ENCODE results near the gene CDKAL1.

The CDKAL1 gene

GRCh38 chr6:21138336-21139069 is 604.2 kb downstream of the CDKAL1 start:
- no peak for DNase-seq (ENCODE audit: low read depth in 2 of 2)

- DNase-seq (ENCODE audit: low read depth in 2 of 2), result no peak
Observed at GRCh38 chr6:21140966-21141365, 606.7 kb downstream of the CDKAL1 start.

- DNase-seq (ENCODE audit: low read depth in 2 of 2), result no peak
Observed at GRCh38 chr6:21141616-21142303, 607.5 kb downstream of the CDKAL1 start.

GRCh38 chr6:21142741-21143140 is 608.5 kb downstream of the CDKAL1 start:
- no peak for DNase-seq (ENCODE audit: low read depth in 2 of 2)

- DNase-seq (ENCODE audit: low read depth in 2 of 2), result no peak
Observed at GRCh38 chr6:21143645-21144044, 609.4 kb downstream of the CDKAL1 start.

- no peak for DNase-seq (ENCODE audit: low read depth in 2 of 2)
Observed at GRCh38 chr6:21144928-21145327, 610.7 kb downstream of the CDKAL1 start.

GRCh38 chr6:21147995-21148394 is 613.7 kb downstream of the CDKAL1 start:
- DNase-seq (ENCODE audit: low read depth in 2 of 2), result no peak

GRCh38 chr6:21149470-21149869 is 615.2 kb downstream of the CDKAL1 start:
- DNase-seq (ENCODE audit: low read depth in 2 of 2), result no peak

GRCh38 chr6:21150667-21151066 is 616.4 kb downstream of the CDKAL1 start:
- DNase-seq (ENCODE audit: low read depth in 2 of 2), result no peak

GRCh38 chr6:21151119-21151518 is 616.9 kb downstream of the CDKAL1 start:
- DNase-seq (ENCODE audit: low read depth in 2 of 2), result no peak

GRCh38 chr6:21151530-21151929 is 617.3 kb downstream of the CDKAL1 start:
- DNase-seq (ENCODE audit: low read depth in 2 of 2), result no peak

- DNase-seq (ENCODE audit: low read depth in 2 of 2), result no peak
Observed at GRCh38 chr6:21157186-21157929, 623.1 kb downstream of the CDKAL1 start.

GRCh38 chr6:21158149-21158548 is 623.9 kb downstream of the CDKAL1 start:
- DNase-seq (ENCODE audit: low read depth in 2 of 2), result no peak

- no peak for DNase-seq (ENCODE audit: low read depth in 2 of 2)
Observed at GRCh38 chr6:21158873-21159272, 624.6 kb downstream of the CDKAL1 start.

GRCh38 chr6:21159465-21159864 is 625.2 kb downstream of the CDKAL1 start:
- DNase-seq (ENCODE audit: low read depth in 2 of 2), result no peak

- DNase-seq (ENCODE audit: low read depth in 2 of 2), result no peak
Observed at GRCh38 chr6:21161707-21162106, 627.5 kb downstream of the CDKAL1 start.

GRCh38 chr6:21163110-21163837 is 629.0 kb downstream of the CDKAL1 start:
- DNase-seq (ENCODE audit: low read depth in 2 of 2), result no peak

- DNase-seq (ENCODE audit: low read depth in 2 of 2), result no peak
Observed at GRCh38 chr6:21163838-21164180, 629.6 kb downstream of the CDKAL1 start.

GRCh38 chr6:21164768-21165326 is 630.6 kb downstream of the CDKAL1 start:
- no peak for DNase-seq (ENCODE audit: low read depth in 2 of 2)

- DNase-seq (ENCODE audit: low read depth in 2 of 2), result no peak
Observed at GRCh38 chr6:21166754-21167153, 632.5 kb downstream of the CDKAL1 start.

GRCh38 chr6:21167790-21168189 is 633.5 kb downstream of the CDKAL1 start:
- DNase-seq (ENCODE audit: low read depth in 2 of 2), result no peak

- no peak for DNase-seq (ENCODE audit: low read depth in 2 of 2)
Observed at GRCh38 chr6:21171801-21172200, 637.5 kb downstream of the CDKAL1 start.

All from stimulated activated CD8-positive, alpha-beta memory T cell treated with anti-CD3 and anti-CD28 coated beads, Interleukin-7, amount 100 ng/mL, for 4 hours (primary cell).